Stomach smooth muscle (tissue), 2 donors: ENCODE data around the gene HNRNPF.
"Not testable (repeated sequence)": the region's sequence is repeated elsewhere in the genome, so short reads cannot be mapped to it uniquely, and the experiment has no call there.

ENCODE experiments used
- H3K27ac ChIP-seq: one replicate; pipeline ENCODE4 v1.7.0; 2013; ENCODE audit warnings: mild to moderate bottlenecking, low read length, inconsistent platforms
- H3K27me3 ChIP-seq, 2 donors: one replicate each; pipeline ENCODE4 v1.7.0; 2013; ENCODE audit warnings: low read length in 2 of 2; ENCODE audit not compliant: insufficient read depth in 2 of 2, control insufficient read depth in 1 of 2
- H3K36me3 ChIP-seq, 2 donors: one replicate each; pipeline ENCODE4 v1.7.0; 2013; ENCODE audit warnings: low read length in 2 of 2; ENCODE audit not compliant: control insufficient read depth in 2 of 2, insufficient read depth in 2 of 2
- H3K4me1 ChIP-seq: one replicate; pipeline ENCODE4 v1.7.0; 2013; ENCODE audit warnings: low read length; ENCODE audit not compliant: control insufficient read depth, insufficient read depth
- H3K4me3 ChIP-seq, 2 donors: one replicate each; pipeline ENCODE4 v1.7.0; 2013; ENCODE audit warnings: low read length in 2 of 2
- H3K9ac ChIP-seq, 2 donors: one replicate each; pipeline ENCODE4 v1.7.0; 2013; ENCODE audit warnings: low read length in 2 of 2, mild to moderate bottlenecking in 1 of 2
- H3K9me3 ChIP-seq, 2 donors: one replicate each; pipeline ENCODE4 v1.7.0; 2013; ENCODE audit warnings: low read length in 2 of 2; ENCODE audit not compliant: control insufficient read depth in 2 of 2
- donor health status: healthy.
- donor health status: Pancreatic carcinoma.

Gene HNRNPF

DNA sequence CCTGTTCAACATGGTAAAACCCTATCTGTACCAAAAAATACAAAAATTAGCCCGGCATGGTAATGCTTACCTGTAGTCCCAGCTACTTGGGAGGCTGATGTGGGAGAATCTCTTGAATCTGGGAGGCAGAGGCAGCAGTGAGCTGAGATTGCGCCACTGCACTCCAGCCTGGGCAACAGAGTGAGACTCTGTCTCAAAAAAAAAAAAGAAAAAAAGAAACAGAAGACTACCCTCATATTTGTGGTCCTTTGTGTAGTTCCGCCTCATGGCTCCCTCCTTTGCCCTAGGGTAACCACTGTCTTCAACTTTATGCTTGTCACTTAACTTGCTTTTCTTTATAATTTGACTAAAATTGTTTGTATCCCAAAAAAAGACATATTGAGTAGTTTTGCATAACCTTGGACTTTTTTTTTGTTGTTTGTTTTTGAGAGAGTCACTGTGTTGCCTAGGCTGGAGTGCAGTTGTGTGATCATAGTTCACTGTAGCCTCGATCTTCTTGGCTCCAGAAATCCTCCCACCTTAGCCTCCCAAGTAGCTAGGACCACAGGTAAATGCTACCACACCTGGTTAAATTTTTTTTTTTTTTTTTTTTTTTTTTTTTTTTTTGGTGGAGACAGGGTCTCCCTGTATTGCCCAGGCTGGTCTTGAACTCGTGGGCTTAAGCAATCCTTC is 31.6 kb upstream of the HNRNPF start:
- Histone ChIP-seq H3K9ac (no peak overlapping the region), H3K36me3 (no peaks in the 10 kb centered on the region), H3K9me3 (no peaks in the 10 kb centered on the region), H3K4me1 (peaks cover 3% of the 10 kb centered on the region), H3K27ac (no peak overlapping the region), H3K4me3 (no peak overlapping the region), H3K27me3 (no peaks in the 10 kb centered on the region)

DNA sequence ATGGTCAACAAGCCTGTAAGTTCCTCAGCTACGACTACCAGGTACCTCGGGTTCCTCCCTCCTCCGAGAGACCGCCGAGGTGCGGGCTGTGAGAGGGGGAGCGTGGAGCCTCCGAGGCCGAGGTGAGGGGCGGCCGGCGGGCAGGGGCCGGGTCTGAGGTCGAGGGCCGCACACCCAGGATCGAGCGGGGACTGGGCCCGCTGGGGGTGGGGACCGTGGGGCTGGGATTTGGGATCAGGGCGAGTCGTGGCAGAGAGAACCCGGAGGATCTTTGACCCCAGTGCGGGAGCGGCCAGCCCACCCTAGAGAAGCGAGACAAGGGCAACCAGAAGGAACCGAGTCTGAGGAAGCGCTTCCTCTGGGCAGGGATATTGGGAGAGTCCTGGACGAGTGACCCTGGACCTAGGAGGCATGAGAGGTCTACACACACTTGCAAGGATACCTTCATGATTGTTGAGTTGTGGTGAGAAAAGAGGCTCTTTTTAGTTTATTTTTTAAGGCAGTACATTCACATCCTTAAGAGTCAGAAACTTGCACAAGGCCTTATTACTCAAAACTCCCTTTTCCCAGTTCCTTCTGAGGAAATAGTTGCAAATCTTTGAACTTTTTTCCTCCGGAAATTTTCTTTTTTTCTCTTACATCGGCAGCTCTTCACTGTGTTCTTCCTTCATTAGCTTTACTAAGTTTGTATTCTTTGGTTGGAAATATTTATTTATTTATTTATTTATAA is 28.3 kb upstream of the HNRNPF start:
- peak overlapping the region; percentile 99 for H3K27ac ChIP-seq
- peak overlapping the region; percentile 68 to 97 for H3K4me3 ChIP-seq
- H3K27me3 ChIP-seq = no peaks in the 10 kb centered on the region
- no peaks in the 10 kb centered on the region for H3K9me3 ChIP-seq
- H3K9ac ChIP-seq = peak overlapping the region; percentile 85 to 99
- H3K36me3 ChIP-seq = no peaks in the 10 kb centered on the region
- peaks cover 3% of the 10 kb centered on the region for H3K4me1 ChIP-seq

DNA sequence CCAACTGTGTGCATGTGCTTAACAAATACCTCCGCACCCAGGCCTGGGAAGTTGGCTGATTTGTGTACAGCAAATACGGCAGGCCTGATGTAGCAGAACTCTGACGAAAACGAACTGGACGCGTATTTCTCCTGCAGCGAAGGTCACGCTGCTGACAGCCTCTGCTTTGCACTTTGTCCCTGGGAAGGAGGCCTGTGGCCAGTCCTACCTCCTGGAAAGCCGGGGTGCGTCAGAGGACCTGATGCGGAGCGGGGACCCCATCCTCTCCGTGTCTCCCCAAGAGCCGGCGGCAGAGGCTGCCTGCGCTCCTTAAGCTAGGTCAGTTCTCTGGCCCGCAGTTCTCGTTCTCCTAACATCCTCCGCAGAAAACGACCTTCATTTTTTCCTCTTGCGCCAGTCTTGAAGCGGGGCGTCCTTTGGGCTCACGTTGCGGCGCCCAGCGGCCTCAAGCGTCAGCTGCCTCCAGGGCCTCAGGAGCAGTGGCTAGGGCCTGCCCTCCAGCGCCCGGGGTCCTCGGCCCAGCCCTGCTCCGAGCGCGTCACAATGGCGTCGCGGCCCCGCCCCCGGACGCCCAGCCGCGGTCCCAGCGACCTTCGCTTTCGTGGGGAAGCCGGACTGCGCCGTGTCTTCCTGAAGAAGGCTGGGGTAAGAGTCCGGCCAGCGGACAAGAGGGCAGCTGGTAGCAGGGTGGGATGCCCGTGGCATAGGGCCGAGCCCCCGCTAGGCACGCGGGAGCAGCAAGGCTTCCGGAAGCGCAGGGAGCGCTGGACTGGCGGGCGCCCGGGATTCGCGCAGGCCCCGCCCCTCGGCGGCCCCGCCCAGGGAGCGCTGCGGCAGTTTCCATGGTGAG is 27.5 kb upstream of the HNRNPF start, which contains the start of gene ZNF487:
Gene ZNF487 (plus strand): TSS at position 821 of the 850 bp plus-strand sequence. CDS start 38,703 bp downstream, outside the sequence.
- Histone ChIP-seq H3K9me3 (no peaks in the 10 kb centered on the region), H3K36me3 (no peaks in the 10 kb centered on the region), H3K4me3 (peak within 1 kb of the TSS; percentile 68 to 97), H3K9ac (peak within 1 kb of the TSS; percentile 85 to 99), H3K27me3 (no peaks in the 10 kb centered on the region), H3K4me1 (peaks cover 3% of the 10 kb centered on the region), H3K27ac (peak within 1 kb of the TSS; percentile 99)

DNA sequence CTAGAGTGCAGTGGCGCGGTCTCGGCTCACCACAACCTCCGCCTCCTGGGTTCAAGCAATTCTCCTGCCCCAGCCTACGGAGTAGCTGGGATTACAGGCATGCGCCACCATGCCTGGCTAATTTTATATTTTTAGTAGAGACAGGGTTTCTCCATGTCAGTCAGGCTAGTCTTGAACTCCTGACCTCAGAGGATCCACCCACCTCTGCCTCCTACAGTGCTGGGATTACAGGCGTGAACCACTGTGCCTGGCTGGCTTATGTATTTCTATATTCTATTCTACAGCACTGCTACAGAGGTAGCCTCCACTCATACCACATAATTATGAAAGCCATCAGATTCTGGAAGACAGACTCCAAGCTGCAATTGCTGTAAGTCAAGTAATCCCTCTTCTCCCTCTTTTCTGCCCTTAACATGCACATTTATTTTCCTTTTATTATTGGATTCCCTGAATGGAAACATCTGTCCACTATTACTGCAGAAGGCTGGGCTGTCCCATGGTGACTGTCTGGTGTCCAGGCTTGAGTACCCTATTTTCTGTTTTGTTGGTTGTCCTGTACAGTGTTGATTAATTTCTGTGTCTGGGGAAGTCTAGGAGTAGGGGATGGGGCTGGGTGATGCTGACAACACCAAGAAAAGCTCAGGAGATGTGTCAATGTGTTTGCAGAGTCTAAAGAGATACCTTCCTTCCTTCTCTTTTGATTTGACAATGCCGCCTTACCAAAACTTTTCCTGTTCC is 22.1 kb upstream of the HNRNPF start:
- H3K4me3 ChIP-seq = no peak overlapping the region
- no peaks in the 10 kb centered on the region for H3K9me3 ChIP-seq
- H3K4me1 ChIP-seq = no peaks in the 10 kb centered on the region
- no peak overlapping the region for H3K9ac ChIP-seq
- H3K36me3 ChIP-seq = no peaks in the 10 kb centered on the region
- H3K27ac ChIP-seq = no peak overlapping the region
- no peaks in the 10 kb centered on the region for H3K27me3 ChIP-seq

DNA sequence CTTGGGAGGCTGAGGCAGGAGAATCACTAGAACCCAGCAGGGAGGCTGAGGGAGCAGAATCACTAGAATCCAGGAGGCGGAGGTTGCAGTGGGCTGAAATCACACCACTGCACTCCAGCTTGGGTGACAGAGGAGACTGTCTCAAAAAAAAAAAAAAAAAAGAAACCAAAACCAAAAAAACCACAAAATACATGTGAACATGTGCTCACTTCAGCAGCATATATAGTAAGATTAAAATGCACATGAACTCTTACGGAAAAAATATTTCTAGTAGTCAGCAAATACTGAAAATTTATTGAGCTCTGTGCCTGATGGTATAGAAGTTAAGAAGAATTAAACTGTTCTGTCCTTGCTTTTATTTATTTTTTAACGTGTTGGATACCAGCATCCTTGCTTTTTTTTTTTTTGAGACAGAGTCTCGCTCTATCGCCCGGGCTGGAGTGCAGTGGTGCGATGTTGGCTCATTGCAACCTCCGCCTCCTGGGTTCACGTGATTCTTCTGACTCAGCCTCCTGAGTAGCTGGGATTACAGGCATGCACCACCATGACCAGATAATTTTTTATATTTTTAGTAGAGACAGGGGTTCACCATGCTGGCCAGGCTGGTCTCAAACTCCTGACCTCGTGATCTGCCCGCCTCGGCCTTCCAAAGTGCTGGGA is 18.3 kb upstream of the HNRNPF start:
- Histone ChIP-seq H3K9ac (no peak overlapping the region), H3K27ac (no peak overlapping the region), H3K27me3 (no peaks in the 10 kb centered on the region), H3K4me3 (no peak overlapping the region), H3K9me3 (no peaks in the 10 kb centered on the region), H3K4me1 (no peaks in the 10 kb centered on the region), H3K36me3 (no peaks in the 10 kb centered on the region)

DNA sequence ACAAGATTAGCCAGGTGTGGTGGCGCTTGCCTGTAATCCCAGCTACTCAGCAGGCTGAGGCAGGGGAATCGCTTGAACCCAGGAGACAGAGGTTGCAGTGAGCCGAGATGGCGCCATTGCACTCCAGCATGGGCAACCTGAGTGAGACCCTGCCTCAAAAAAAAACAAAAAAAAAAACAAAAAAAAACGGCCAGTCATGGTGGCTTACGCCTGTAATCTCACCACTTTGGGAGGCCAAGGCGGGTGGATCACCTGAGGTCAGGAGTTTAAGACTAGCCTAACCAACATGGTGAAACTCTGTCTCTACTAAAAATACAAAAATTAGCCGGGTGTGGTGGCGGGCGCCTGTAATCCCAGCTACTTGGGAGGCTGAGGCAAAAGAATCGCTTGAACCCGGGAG is 17.5 kb upstream of the HNRNPF start:
- not testable (repeated sequence) for H3K9ac ChIP-seq, H3K4me1 ChIP-seq, H3K4me3 ChIP-seq, H3K9me3 ChIP-seq, H3K27me3 ChIP-seq, H3K27ac ChIP-seq, H3K36me3 ChIP-seq

DNA sequence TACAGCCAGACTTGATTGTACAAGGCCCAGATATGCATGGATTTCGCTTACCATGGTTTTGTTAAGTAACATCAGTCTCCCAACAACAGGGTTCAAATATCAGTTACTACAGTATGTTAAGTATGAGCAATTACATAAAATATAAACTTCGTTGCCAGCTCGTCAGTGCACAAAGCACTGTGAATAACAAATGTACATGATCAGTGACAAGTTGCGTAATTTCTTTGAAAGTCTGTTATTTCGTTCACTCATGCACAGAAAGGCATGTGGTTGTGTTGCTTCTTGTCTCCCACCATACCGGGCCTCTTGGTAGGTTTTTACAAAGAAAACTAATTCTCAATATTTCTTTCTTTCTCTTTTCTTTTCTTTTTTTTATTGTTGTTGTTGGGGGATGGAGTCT is 15.4 kb upstream of the HNRNPF start:
- Histone ChIP-seq H3K4me1 (peaks cover 9% of the 10 kb centered on the region), H3K27me3 (no peaks in the 10 kb centered on the region), H3K9ac (no peak overlapping the region), H3K4me3 (no peak overlapping the region), H3K9me3 (no peaks in the 10 kb centered on the region), H3K36me3 (no peaks in the 10 kb centered on the region), H3K27ac (no peak overlapping the region)

DNA sequence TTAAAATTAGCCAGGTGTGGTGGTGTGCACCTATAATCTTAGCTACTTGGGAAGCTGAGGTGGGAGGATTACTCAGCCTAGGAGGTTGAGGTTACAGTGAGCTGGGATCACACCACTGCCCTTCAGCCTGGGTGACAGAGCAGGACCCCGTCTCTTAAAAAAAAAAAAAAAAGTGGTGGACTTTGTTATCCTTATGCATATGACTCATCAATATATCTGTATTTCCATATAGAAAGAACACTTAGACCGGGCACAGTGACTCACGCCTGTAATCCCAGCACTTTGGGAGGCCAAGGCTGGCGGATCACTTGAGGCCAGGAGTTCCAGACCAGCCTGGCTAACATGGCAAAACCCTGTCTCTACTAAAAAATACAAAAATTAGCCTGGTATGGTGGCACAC is 13.0 kb upstream of the HNRNPF start:
- Histone ChIP-seq H3K4me3 (peak overlapping the region in 1 of 2 donors; percentile 8), H3K27ac (peak overlapping the region; percentile 98)
- H3K9ac ChIP-seq, H3K36me3 ChIP-seq, H3K27me3 ChIP-seq, H3K9me3 ChIP-seq, H3K4me1 ChIP-seq: not testable (repeated sequence)

DNA sequence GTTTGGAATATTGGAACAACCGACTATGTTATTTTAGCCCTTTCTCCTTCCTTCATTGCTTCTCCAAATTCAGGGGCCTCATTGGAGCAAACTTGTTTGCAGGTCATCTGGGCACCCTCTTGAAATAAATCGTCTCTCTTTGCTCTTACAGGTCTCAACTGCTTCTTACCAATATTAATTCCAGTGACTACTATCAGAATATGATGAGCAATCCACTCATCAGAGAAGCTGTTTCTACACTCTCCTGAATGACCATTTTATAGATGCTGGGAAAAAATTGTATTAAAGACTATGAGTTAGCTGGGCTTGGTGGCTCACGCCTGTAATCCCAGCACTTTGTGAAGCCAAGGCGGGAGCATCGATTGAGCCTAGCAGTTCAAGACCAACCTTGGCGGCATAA is 12.5 kb upstream of the HNRNPF start:
- Histone ChIP-seq H3K9ac (no peak overlapping the region), H3K27me3 (no peaks in the 10 kb centered on the region), H3K4me3 (peak overlapping the region; percentile 8 to 78), H3K9me3 (no peaks in the 10 kb centered on the region), H3K4me1 (peaks cover 9% of the 10 kb centered on the region), H3K27ac (peak overlapping the region; percentile 98), H3K36me3 (no peaks in the 10 kb centered on the region)

DNA sequence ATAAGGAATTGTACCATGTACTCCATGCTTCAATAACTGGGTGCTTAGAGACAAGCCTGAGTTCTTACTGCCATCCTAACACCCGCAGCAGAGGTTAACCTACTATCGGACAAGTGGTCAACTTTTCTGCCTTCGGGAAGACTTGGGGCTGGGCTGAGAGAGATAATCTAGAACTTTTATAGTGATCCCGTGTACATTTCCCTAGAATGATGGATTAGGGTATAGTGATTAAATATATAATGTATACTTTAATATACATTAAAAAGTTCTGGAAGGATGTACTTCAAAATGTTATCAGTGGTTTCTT is 12.2 kb upstream of the HNRNPF start:
- Histone ChIP-seq H3K36me3 (no peaks in the 10 kb centered on the region), H3K4me1 (peaks cover 9% of the 10 kb centered on the region), H3K27me3 (no peaks in the 10 kb centered on the region), H3K27ac (peak overlapping the region; percentile 98), H3K9me3 (no peaks in the 10 kb centered on the region), H3K9ac (peak overlapping the region; percentile 66 to 86), H3K4me3 (peak overlapping the region; percentile 78 to 83)
